NCI-H128 (cell line): ENCODE data around the gene SYNPO2.
"Not testable (repeated sequence)": the region's sequence is repeated elsewhere in the genome, so short reads cannot be mapped to it uniquely, and the experiment has no call there.

Source experiments
- DNase-seq: peaks from one replicate; lab custom pipeline; 2025; ENCODE audit not compliant: unreplicated experiment; lab: John Stamatoyannopoulos, UW

SYNPO2 gene

DNA sequence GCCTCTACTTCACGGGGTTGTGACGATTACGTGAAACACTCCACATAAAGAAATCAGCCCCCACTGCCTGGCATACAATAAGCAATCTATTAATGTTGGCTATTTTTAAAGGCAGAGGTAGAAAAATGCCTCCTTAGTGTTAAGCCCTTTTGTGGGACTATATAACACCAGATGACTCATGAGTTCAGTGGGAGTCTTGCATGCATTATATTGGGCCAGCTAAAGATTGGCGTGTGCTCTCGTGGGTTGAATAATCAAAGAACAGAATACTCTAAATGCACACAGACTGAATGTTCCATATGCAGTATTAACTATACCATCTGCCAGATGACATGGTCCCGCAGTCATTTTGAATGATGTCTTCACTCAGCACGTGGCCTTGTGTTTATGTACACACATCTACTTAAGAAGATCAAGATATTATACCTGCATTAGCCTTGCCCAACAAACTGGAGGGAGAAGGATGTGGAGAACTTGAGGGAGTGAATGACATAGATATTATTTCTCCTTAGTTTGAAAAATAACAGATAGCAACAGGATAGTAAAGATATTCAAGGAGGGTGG is 162.0 kb downstream of the SYNPO2 start:
- DNase-seq: no peak

GRCh38 chr4:119053245-119053644 is 164.6 kb downstream of the SYNPO2 start:
- DNase-seq: no peak

DNA sequence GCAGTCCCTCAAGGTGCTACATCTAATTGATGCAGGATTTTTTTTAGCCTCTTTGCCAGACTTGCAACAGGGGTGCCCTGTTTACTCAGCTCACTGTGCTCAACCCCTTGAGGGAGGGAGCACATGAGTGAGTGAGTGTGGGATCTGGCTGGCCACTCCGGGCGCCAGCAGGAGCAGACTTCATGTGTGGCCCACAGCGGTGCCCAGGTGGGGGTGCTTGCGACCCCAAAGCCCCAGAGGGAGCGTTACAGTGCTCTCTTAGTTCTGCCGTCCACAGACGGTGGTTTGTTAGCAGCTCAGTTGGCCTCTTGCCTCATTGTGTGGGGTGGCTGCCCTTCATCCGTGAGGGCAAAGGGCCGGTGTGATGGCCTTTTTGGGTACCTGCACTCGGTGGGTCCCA is 165.3 kb downstream of the SYNPO2 start:
- DNase-seq: no peak

DNA sequence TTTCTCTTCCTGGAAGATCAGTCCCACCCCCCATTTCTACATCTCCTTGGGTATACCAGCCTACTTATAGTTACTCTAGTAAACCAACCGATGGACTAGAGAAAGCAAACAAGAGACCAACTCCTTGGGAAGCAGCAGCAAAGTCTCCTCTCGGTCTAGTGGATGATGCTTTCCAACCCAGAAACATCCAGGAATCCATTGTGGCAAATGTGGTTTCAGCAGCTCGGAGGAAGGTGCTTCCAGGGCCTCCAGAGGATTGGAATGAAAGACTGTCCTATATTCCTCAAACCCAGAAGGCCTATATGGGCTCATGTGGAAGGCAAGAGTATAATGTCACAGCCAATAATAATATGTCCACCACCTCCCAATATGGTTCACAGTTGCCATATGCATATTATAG is 168.8 kb downstream of the SYNPO2 start:
- no peak for DNase-seq

- no peak for DNase-seq
These were observed 170.6 kb downstream of the SYNPO2 start for GRCh38 chr4:119059221-119059620.

DNA sequence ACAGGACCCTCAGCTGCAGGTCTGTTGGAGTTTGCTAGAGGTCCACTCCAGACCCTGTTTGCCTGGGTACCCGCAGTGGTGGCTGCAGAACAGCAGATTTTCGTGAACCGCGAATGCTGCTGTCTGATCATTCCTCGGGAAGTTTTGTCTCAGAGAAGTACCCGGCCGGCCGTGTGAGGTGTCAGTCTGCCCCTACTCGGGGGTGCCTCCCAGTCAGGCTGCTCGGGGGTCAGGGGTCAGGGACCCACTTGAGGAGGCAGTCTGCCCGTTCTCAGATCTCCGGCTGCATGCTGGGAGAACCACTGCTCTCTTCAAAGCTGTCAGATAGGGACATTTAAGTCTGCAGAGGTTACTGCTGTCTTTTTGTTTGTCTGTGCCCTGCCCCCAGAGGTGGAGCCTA is 178.5 kb downstream of the SYNPO2 start:
- DNase-seq: not testable (repeated sequence)

DNA sequence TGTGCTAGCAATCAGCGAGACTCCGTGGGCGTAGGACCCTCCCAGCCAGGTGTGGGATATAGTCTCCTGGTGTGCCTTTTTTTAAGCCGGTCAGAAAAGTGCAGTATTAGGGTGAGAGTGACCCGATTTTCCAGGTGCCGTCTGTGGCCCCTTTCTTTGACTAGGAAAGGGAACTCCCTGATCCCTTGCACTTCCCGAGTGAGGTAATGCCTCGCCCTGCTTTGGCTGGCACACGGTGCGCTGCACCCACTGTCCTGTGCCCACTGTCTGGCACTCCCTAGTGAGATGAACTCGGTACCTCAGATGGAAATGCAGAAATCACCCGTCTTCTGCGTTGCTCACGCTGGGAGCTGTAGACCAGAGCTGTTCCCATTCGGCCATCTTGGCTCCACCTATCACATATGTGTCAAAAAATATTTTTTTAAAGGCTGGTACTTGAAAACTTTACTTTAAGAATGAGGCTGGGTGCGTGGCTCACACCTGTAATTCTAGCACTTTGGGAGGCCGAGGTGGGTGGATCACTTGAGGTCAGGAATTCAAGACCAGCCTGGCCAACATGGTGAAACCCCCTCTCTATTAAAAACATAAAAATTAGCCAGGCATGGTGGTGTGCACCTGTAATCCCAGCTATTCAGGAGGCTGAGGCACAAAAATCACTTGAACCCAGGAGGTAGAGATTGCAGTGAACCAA is 179.2 kb downstream of the SYNPO2 start:
- DNase-seq: not testable (repeated sequence)

DNA sequence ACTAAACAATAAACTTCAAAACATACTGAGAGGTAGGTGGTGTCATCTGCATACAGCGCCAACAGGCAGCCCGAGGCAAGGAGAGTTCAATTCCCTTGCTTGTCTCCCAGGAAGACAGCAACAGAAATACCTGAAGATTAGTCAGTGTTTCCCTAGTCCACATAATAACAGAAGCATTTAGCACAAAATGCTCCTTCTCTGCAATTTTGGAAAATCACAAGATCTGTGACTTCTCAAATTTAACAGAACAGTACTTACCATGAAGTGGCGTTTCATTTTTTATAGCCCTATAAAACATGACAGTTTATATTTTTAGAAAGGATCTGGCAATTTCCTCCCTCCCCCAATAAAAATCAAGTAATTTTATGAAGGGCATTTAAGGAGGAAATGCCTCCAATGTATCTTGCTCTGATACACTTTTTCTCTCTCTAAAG is 179.9 kb downstream of the SYNPO2 start:
- no peak for DNase-seq

DNA sequence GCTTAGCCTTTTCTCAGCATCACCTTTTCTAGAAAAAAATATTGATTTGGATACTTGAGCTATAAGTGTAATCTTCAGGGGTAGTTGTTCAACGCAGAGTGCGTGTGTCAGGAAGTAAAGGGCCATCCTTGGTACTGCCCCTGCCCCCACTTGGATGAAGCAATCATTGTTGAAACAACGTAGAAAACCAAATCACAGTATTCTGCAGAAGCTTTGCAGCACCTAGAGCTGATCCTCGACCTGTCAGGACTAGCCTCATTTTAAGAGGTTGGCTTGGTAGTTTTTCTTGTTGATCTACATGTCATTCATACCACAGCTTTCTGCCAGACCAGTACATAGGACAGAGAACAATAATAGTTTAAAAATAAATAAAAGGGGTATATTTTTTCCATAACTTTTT is 181.6 kb downstream of the SYNPO2 start:
- DNase-seq: no peak

GRCh38 chr4:119080721-119081541 is 192.3 kb downstream of the SYNPO2 start:
- DNase-seq: no peak

DNA sequence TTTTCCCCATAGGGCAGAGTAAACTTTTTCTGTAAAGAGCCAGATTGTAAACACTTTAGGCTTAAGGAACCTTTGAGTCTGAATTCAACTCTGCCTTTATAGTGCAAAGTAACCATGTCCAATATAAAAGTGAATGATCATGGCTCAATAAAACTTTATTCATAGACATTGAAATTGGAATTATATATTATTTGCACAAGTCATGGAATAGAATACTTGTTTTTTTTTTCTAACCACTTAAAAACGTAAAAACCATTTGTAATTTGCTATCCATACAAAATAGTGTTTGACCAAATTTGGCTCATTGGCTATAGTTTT is 192.8 kb downstream of the SYNPO2 start:
- no peak for DNase-seq

DNA sequence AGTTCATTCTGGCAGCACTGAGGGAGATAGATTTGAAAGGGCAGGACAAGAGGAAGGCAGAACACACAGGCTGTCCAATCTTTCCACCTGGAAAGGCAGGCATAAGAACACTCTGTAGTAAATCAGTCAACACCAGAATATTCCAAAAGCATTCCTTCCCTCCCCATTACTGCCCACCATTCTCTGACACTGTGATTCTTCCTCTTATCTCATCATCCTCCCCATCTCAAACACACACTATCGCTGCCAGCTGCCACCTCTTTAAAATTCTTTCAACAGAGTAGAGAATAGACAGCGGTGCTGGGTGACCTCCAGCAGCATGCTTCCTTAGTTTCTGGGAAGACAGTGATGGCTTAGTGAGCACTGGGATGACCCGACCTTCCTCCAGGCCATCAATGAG is 193.3 kb downstream of the SYNPO2 start:
- no peak for DNase-seq

- no peak for DNase-seq
These were observed 194.0 kb downstream of the SYNPO2 start for GRCh38 chr4:119082661-119083060.

DNA sequence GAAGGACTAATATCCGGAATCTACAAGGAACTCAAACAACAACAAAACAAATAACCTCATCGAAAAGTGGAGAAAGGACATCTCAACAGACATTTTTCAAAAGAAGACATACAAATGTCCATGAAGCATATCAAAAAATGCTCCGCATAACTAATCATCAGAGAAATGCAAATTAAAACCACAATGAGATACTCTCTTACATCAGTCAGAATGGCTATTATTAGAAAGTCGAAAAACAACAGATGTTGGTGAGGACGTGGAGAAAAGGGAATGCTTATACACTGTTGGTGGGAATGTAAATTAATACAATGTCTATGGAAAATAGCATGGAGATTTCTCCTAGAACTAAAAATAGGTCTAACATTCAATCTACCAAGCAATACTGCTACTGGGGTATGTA is 195.9 kb downstream of the SYNPO2 start:
- no peak for DNase-seq

DNA sequence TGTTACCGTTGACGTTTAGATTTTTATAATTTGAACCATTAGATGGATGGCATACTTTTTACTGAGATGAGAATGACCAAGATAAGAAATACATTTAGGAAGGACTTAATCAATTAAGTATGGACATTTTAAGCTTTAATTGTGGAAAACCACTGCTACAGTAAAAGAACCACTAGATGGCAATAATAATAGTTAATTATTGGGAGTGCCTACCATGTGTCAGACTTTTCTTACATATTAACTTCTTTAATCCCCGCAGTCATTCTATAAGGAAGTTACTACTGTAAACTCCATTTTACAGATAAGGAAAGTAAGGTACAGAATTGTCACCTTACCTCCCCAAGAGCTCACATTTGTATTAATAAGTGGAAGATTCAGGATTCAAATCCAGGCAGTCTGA is 198.5 kb downstream of the SYNPO2 start:
- no peak for DNase-seq

DNA sequence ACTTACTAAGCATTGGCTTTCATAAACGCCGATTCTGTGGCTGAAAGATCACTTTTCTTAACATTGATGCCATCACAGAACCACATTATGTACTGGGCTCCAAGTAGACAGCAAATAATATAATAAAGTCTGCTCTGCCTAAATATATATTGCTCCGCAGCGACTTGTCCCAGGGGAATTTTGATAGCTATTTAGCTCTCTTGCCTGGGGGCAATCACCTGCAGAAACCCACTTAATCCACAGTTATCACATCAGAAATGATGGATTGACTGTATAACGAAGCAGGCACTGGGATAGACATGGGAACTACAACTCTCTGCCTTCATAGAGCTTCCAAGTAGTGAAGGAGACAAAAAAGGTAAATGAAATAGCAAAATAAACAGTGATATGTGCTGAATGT is 199.0 kb downstream of the SYNPO2 start:
- DNase-seq: no peak

DNA sequence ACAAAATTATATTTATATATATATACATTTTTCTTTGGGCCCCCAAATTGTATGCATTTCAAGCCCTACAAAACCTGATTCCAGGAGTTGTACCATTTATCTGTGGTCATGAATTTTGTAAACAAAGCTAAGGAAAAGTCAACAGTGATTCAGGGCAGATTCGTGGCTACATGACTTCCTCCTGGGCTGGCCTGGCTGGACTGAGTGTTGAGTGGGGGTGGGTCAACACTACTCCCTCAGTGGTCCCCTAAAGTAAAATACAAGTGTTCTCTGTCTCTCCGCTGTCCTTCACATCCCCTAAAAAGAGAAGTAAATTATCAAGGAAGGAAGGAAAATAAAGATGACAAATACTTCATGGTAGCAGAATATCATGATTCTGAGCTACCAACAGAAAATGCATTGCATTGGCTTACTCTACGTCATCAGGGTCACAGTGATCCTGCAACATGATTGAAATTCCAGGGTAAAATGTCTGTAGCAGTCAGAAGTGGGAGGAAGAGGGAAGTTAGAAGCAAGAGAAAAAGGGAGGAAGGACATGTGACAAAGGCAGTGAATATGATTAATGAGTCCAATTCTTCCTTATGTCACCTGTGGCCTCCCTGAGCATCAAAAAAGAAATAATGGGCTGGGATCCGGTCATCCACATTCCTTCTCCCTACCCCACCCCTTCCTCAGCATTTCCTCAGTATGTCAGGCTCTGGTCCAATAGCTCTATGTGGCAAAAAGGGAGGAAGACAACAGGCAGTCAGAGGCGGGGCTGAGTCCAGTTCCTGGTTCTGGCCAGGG is 204.6 kb downstream of the SYNPO2 start:
- no peak for DNase-seq

- DNase-seq: no peak
These were observed 208.7 kb downstream of the SYNPO2 start for GRCh38 chr4:119097282-119097900.

DNA sequence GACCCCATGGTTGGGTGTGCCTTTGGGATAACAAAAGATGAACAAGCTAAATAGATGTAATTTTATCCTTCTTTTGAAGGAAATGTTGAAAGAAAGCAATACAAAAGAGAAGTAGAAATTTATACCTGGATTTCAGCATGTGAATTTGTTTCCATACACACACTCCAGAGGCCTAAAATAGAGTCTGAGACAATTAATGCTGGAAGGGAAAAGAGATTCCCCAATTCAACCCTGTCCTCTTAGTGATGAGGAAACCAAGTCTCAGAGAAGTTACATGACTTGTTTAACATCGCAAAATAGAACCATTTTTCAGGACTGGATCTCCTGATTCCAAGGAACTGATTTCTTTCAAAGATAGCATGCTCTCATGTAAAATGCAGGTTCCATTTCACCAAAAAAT is 209.7 kb downstream of the SYNPO2 start:
- no peak for DNase-seq

DNA sequence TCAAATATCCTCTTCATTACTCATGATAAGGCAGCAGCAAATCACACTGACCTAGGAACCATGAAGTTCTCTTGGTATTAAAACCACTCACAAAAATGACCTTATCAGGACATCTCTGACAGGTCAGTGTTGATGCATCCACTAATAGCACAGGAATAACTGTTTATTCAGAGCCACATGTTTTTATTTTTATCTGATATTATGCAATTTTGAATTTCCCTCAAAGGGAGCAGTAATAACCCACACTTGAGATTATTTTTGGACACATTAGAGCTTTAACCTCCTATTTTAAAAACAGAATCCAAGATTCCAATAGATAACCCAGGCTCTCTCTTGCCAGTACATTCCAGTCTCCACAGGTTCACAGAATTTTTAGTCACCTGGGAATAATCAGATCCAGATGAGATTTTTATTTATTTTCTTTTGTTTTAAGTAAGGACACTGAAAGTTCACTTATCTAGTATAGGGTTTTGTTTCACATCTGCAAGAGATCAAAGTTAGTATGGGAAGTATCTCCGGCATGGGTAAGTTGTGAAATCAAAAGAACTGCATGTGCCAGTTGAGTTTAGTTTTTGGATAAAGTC is 210.7 kb downstream of the SYNPO2 start:
- no peak for DNase-seq

GRCh38 chr4:119100655-119101054 is 212.0 kb downstream of the SYNPO2 start:
- no peak for DNase-seq
